Testis (tissue), 2 donors: ENCODE results near the gene DNHD1.

Experiments
- POLR2A ChIP-seq: fragments of 450-650 bp; IDR thresholded peaks from one replicate; pipeline ENCODE4 v1.6.1; 2017; ENCODE audit warnings: antibody characterized with exemption, mild to moderate bottlenecking, moderate library complexity
- TF ChIP-seq, protein P1 (sequence below), 3 experiments: fragments of 450-650 bp in 2 of 3; fragments of 200-600 bp in 1 of 3; sonication (generic) in 1 of 3; IDR thresholded peaks; one replicate each; pipeline ENCODE4 v1.5.1; 2016 to 2019; ENCODE audit warnings: antibody characterized with exemption in 3 of 3, mild to moderate bottlenecking in 2 of 3, moderate library complexity in 1 of 3

DNA sequence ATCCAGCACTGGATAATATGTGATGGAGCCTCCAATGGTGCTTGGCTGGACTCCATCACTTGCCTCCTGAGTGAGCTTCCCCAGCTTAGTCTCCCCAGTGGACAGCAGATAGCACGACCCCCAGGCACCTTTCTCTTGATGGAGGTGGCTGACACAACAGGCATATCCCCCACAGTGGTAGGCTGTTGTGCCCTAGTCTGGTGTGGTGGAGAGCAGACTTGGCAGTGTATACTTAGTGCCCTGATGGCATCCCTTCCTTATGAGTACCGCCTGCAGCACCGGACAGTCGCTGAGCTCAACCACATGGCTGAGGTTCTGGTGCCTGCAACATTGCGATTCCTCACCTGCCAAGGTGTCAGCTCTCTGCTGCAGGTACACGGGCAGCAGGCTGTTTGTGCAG lies 50.1 kb downstream of the DNHD1 start:
- TF ChIP-seq, protein P1, sequence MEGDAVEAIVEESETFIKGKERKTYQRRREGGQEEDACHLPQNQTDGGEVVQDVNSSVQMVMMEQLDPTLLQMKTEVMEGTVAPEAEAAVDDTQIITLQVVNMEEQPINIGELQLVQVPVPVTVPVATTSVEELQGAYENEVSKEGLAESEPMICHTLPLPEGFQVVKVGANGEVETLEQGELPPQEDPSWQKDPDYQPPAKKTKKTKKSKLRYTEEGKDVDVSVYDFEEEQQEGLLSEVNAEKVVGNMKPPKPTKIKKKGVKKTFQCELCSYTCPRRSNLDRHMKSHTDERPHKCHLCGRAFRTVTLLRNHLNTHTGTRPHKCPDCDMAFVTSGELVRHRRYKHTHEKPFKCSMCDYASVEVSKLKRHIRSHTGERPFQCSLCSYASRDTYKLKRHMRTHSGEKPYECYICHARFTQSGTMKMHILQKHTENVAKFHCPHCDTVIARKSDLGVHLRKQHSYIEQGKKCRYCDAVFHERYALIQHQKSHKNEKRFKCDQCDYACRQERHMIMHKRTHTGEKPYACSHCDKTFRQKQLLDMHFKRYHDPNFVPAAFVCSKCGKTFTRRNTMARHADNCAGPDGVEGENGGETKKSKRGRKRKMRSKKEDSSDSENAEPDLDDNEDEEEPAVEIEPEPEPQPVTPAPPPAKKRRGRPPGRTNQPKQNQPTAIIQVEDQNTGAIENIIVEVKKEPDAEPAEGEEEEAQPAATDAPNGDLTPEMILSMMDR (IDR thresholded peaks at IDR 0.05): no peak
- TF ChIP-seq POLR2A: no peak
